A673 (cell line): Measurements from ENCODE around the gene RAPGEF5. TPM values are rescaled to one million over a fixed set of nuclear protein-coding genes. Genes with fewer than 3 reads are reported as not detected.

Experiments used
- BruUV-seq: library from RNA; stranded (reverse); fragments of 400-500 nt; replicated peaks from 2 replicates; lab custom pipeline; 2021; lab: Mats Ljungman, UMichigan
- CTCF ChIA-PET: fragments of 300-600 bp; sonication (Branson Sonifier 250); formaldehyde crosslinking; loops from one replicate; lab custom pipeline; 2022; ENCODE audit warnings: antibody characterized with exemption; lab: Charles Lee
- POLR2A ChIA-PET: fragments of 300-600 bp; sonication (Branson Sonifier 250); formaldehyde crosslinking; loops from one replicate; lab custom pipeline; 2022; ENCODE audit warnings: antibody characterized with exemption; ENCODE audit not compliant: low non-redundant PET; lab: Charles Lee
- DNase-seq: peaks from one replicate; pipeline ENCODE4 v3.0.0-alpha.2; 2015; ENCODE audit warnings: low spot score
- H3K27ac ChIP-seq: fragments of 200-600 bp; sonication (generic); 2 replicates; pipeline ENCODE4 v1.5.1; 2016; ENCODE audit warnings: mixed run types, low read depth, mild to moderate bottlenecking, mixed read lengths, antibody characterized with exemption, low read length; ENCODE audit not compliant: poor library complexity, severe bottlenecking
- H3K27me3 ChIP-seq: fragments of 200-600 bp; sonication (generic); replicated peaks from 2 replicates; pipeline ENCODE4 v1.6.1; 2017; ENCODE audit warnings: mixed run types, low read depth, mild to moderate bottlenecking, mixed read lengths, antibody characterized with exemption, low read length; ENCODE audit not compliant: insufficient read depth, poor library complexity
- H3K36me3 ChIP-seq: fragments of 200-600 bp; sonication (generic); 2 replicates; pipeline ENCODE4 v1.6.1; 2016; ENCODE audit warnings: mixed run types, mild to moderate bottlenecking, mixed read lengths, antibody characterized with exemption, low read length; ENCODE audit not compliant: insufficient read depth, poor library complexity, severe bottlenecking
- H3K4me1 ChIP-seq: fragments of 200-600 bp; sonication (generic); 2 replicates; pipeline ENCODE4 v1.6.1; 2017; ENCODE audit warnings: mixed run types, mild to moderate bottlenecking, mixed read lengths, antibody characterized with exemption, low read length; ENCODE audit not compliant: insufficient read depth, poor library complexity, severe bottlenecking
- H3K4me3 ChIP-seq: fragments of 200-600 bp; sonication (generic); 2 replicates; pipeline ENCODE4 v1.5.1; 2016; ENCODE audit warnings: low read depth, mixed run types, mild to moderate bottlenecking, mixed read lengths, low read length; ENCODE audit not compliant: poor library complexity, severe bottlenecking
- H3K9me3 ChIP-seq: fragments of 200-600 bp; sonication (generic); 2 replicates; pipeline ENCODE4 v1.6.1; 2016; ENCODE audit warnings: mixed run types, low read depth, mild to moderate bottlenecking, mixed read lengths, antibody characterized with exemption, low read length; ENCODE audit not compliant: poor library complexity, severe bottlenecking
- CTCF ChIP-seq: fragments of 300-800, 200-600 bp; sonication (generic); conservative IDR thresholded peaks from 2 replicates; pipeline ENCODE4 v1.5.1; 2017; ENCODE audit warnings: low read depth, mild to moderate bottlenecking, antibody characterized with exemption, low read length, moderate library complexity, mixed read lengths
- EZH2 ChIP-seq: fragments of 200-600 bp; sonication (generic); IDR thresholded peaks from 2 replicates; pipeline ENCODE4 v1.6.1; 2017; ENCODE audit warnings: borderline replicate concordance, low read depth, mild to moderate bottlenecking, mixed read lengths, antibody characterized with exemption, low read length; ENCODE audit not compliant: poor library complexity, severe bottlenecking
- intact Hi-C: fragments of 100-400 bp; cut with micrococcal nuclease; formaldehyde crosslinking; loops from one replicate; pipeline ENCODE4 v1.10.0; 2022; ENCODE audit not compliant: unreplicated experiment
- total RNA-seq: library from RNA; stranded (reverse); gene quantifications from 2 replicates; pipeline ENCODE4 v1.2.3, GENCODE V29; 2021

RAPGEF5 gene
- total RNA-seq, 1 experiment from 2014 or later, result 10.7 TPM

- TF ChIP-seq CTCF (no peak), EZH2 (no peak)
- no peaks in the 10 kb centered on the region for H3K27me3 ChIP-seq
- BruUV-seq, result no TSS peak
- ChIA-PET CTCF (no interaction called here), POLR2A (no interaction called here)
- no peaks in the 10 kb centered on the region for H3K4me1 ChIP-seq
- no peaks in the 10 kb centered on the region for H3K36me3 ChIP-seq
- H3K4me3 ChIP-seq, result no peak overlapping the region
- H3K9me3 ChIP-seq, result no peaks in the 10 kb centered on the region
- intact Hi-C loops, result no loop called here
- DNase-seq, result no peak
- H3K27ac ChIP-seq, result no peak overlapping the region
Measured at GRCh38 chr7:22377703-22378102, 20.7 kb upstream of the RAPGEF5 start.

GRCh38 chr7:22375359-22376048, 18.6 kb upstream of the RAPGEF5 start:
- no TSS peak for BruUV-seq

DNA sequence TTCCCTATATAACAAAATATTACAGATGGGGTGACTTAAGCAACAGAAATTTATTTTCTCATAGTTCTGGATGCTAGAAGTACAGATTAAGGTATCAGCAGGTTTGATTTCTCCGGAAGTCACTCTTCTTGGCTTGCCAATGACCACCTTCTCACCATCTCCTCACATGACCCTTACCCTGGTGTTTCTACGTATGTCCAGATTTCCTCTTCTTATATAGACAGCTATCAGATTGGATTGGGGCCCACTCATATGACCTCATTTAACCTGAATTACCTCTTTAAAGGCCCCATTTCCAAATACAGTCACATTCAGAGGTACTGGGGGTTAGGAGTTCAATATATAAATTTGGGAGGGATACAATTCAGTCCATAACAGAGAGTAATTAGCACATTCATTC, 17.0 kb upstream of the RAPGEF5 start:
- BruUV-seq, result no TSS peak
- DNase-seq, result no peak
- no peak overlapping the region for H3K4me3 ChIP-seq
- no peaks in the 10 kb centered on the region for H3K27me3 ChIP-seq
- no peaks in the 10 kb centered on the region for H3K36me3 ChIP-seq
- intact Hi-C loops, result no loop called here
- TF ChIP-seq CTCF, result no peak
- TF ChIP-seq EZH2, result no peak
- H3K27ac ChIP-seq, result no peak overlapping the region
- no peaks in the 10 kb centered on the region for H3K9me3 ChIP-seq
- no peaks in the 10 kb centered on the region for H3K4me1 ChIP-seq
- CTCF ChIA-PET, result interaction anchor here (0.5 kb wide), 1 partner anchor 261 kb away, joined by 10 read pairs; no protein-coding TSS in a partner anchor
- POLR2A ChIA-PET, result interaction anchor here (0.7 kb wide), 1 partner anchor 15 kb away, joined by 3 read pairs; no protein-coding TSS in a partner anchor

More at GRCh38 chr7:22375359-22376048, 18.6 kb upstream of the RAPGEF5 start:
- ChIA-PET POLR2A (no interaction called here), CTCF (no interaction called here)
- H3K27ac ChIP-seq, result no peak overlapping the region
- no peak for DNase-seq
- no peak overlapping the region for H3K4me3 ChIP-seq
- no peaks in the 10 kb centered on the region for H3K9me3 ChIP-seq
- intact Hi-C loops, result no loop called here
- H3K4me1 ChIP-seq, result no peaks in the 10 kb centered on the region
- TF ChIP-seq EZH2 (no peak), CTCF (no peak)
- no peaks in the 10 kb centered on the region for H3K27me3 ChIP-seq
- H3K36me3 ChIP-seq, result no peaks in the 10 kb centered on the region
